Coronary artery (tissue), 2 donors: Measurements from ENCODE around the gene FAM43B.

Experiments used
- DNase-seq: peaks from one replicate; pipeline ENCODE4 v3.0.0-alpha.2; 2017; ENCODE audit warnings: low spot score
- H3K27ac ChIP-seq, 2 donors: fragments of 200-600 bp; sonication (generic); one replicate each; pipeline ENCODE4 v1.5.1; 2016 to 2019
- H3K4me3 ChIP-seq: fragments of 200-600 bp; sonication (generic); 2 replicates; pipeline ENCODE4 v1.5.1; 2016; ENCODE audit warnings: mild to moderate bottlenecking, moderate library complexity
- TF ChIP-seq, protein P1 (sequence below): fragments of 200-600 bp; sonication (generic); IDR thresholded peaks from one replicate; pipeline ENCODE4 v1.5.1; 2019; ENCODE audit warnings: antibody characterized with exemption

FAM43B gene

GRCh38 chr1:20571427-20571826 is 19.1 kb downstream of the FAM43B start:
- TF ChIP-seq, protein P1, sequence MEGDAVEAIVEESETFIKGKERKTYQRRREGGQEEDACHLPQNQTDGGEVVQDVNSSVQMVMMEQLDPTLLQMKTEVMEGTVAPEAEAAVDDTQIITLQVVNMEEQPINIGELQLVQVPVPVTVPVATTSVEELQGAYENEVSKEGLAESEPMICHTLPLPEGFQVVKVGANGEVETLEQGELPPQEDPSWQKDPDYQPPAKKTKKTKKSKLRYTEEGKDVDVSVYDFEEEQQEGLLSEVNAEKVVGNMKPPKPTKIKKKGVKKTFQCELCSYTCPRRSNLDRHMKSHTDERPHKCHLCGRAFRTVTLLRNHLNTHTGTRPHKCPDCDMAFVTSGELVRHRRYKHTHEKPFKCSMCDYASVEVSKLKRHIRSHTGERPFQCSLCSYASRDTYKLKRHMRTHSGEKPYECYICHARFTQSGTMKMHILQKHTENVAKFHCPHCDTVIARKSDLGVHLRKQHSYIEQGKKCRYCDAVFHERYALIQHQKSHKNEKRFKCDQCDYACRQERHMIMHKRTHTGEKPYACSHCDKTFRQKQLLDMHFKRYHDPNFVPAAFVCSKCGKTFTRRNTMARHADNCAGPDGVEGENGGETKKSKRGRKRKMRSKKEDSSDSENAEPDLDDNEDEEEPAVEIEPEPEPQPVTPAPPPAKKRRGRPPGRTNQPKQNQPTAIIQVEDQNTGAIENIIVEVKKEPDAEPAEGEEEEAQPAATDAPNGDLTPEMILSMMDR = no peak
- Histone ChIP-seq H3K27ac (no peak overlapping the region), H3K4me3 (no peak overlapping the region)
- DNase-seq = no peak

- DNase-seq = no peak
- Histone ChIP-seq H3K4me3 (no peak overlapping the region), H3K27ac (no peak overlapping the region)
- TF ChIP-seq, protein P1 = no peak
These were observed 21.6 kb downstream of the FAM43B start for GRCh38 chr1:20573987-20574386.

DNA sequence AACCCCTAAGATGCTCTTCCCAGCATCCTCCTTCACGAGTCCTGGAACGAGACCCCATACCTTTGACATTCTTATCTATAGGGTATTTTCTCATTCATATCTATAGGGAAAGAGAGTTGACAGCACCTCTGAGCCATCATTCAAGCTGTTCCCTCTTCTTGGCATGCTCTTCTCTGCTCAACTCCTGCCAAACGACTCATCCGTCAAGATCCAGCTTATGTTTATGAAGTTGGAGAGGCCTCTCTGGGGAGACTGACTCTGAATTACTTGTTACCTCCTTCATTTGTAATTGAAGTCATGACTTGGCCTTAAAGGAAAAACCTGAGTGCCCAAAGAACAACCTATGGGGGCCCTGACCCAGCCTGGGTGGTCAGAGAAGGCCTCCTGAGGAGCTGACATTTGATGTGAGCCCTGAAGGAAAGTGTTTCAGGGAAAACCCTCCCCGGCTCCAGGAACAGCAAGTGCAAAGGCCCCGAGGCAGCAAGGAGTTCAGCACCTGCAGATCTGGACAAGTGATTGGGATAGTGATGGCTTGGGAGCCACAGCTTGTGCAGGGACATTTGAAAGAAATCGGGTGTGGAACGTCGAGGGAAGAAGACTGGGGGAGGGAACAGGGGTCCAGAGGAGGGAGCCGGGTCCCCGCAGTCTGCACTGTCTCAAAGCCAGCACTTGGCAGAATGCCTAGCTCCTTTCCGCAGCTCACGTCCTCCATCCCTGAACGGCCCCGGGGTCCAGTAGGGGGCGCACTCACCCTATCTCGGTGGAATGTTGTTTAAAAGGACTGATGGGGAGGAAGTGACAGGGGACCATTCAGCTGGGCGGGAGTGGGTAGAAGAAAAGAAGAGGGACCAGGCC is 22.5 kb downstream of the FAM43B start:
- Histone ChIP-seq H3K27ac (no peak overlapping the region), H3K4me3 (no peak overlapping the region)
- TF ChIP-seq, protein P1 = peak; percentile 28
- DNase-seq = no peak

DNA sequence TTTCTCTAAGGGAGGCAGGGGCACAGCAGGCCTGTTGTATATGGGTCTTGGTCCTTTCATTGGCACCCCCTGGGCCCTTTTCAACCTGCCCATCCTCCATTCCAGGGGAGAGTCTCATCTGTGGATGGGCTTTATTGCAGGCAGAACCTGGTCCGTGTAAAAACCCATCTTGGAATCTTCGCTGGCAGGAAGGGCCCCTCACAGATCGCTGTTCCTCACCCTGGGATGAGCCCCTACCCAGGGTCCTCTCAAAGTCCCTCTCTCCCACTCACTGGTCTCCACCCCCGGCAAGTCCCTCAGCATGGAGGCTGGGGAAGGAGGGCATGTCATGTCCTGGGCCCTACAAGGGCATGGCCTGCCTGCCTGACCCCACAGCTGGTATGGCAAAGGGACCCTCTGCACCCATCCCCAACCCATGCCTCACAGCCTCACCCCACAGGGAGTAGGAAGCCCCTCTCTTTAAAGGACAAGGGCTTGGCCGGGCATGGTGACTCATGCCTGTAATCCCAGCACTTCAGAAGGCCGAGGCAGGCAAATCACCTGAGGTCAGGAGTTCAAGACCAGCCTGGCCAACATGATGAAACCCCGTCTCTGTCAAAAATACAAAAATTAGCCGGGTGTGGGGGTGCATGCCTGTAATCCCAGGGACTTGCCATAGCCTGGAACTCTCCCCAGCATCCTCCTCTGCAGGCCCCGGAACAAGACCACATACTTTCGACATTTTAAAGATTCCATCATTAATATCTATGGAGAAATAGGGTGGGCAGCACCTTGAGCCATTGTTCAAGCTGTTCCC is 23.4 kb downstream of the FAM43B start:
- no peak overlapping the region for H3K27ac ChIP-seq
- TF ChIP-seq, protein P1 = peak; percentile 6
- no peak overlapping the region for H3K4me3 ChIP-seq
- DNase-seq = no peak

DNA sequence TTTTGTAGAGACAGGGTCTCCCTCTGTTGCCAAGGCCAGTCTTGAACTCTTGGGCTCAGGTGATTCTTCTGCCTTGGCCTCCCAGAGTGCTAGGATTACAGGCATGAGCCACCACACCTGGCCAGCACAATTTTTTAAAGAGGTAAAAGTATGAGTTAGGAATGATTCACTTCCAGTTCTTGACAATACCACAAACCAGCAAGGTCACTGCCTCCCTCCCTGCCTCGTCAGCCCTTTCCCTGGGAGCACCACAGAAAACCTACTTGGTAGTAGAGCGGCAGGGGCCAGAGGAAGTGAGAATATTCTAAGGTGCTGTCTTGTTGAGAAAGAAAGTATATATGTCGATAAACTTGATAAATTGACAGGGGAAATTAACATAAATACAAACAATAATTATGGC is 25.7 kb downstream of the FAM43B start:
- TF ChIP-seq, protein P1 = no peak
- Histone ChIP-seq H3K27ac (no peak overlapping the region), H3K4me3 (no peak overlapping the region)
- no peak for DNase-seq

- H3K4me3 ChIP-seq = no peak overlapping the region
- no peak for DNase-seq
- H3K27ac ChIP-seq = no peak overlapping the region
- TF ChIP-seq, protein P1 = no peak
These were observed 26.5 kb downstream of the FAM43B start for GRCh38 chr1:20578721-20579395.
